ENCODE data around the gene NOSIP. TPM values are rescaled to one million over a fixed set of nuclear protein-coding genes. Genes with fewer than 3 reads are reported as not detected.

The NOSIP gene
- polyA plus RNA-seq, 2 donors = 57.9 to 61.8 TPM

DNA sequence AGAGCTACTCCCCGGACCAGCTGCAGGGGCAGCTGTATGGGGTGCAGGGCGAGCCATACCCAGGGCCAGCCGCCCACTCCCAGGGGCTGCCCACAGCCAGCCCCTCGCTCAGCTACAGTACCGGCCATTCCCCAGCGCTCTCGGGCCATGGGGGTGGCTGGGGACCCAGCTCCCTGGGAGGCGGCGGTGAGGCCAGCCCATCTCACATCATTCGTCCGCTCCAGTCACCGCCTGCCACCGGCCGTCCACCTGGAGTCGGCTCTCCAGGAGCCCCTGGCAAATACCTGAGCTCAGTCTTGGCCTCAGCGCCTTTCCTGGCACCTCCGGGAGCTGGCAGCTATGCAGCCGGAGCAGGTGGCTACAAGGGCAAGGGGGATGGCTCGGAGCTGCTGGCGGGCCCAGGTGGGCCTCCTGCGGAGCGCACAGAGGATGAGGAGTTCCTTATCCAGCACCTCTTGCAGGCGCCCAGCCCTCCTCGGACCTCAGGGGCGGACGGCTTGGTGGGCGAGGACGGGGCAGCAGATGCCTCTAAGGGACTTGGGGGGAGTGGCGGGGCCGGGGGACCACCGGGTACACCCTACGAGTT, 15.6 kb upstream of the NOSIP start:
- WGBS, 2 donors = 91 to 95% methylated on average over 30 to 32 of the region's 32 CpGs
- Histone ChIP-seq H3K4me1 (ENCODE audit: control insufficient read depth in 2 of 2, insufficient read depth in 2 of 2, low read length in 1 of 2) (peaks cover 3% of the 10 kb centered on the region in 2 donors), H3K36me3 (ENCODE audit: control insufficient read depth in 2 of 2, insufficient read depth in 2 of 2, low read length in 1 of 2) (peaks cover 3 to 37% of the 10 kb centered on the region in 2 donors), H3K4me3 (ENCODE audit: low read depth in 1 of 2, low read length in 2 of 2) (no peak overlapping the region), H3K27ac (ENCODE audit: low read depth in 2 of 2, low read length in 1 of 2) (no peak overlapping the region), H3K27me3 (ENCODE audit: control insufficient read depth in 1 of 2, insufficient read depth in 2 of 2, low read length in 2 of 2) (no peaks in the 10 kb centered on the region), H3K9me3 (ENCODE audit: control insufficient read depth in 2 of 2, insufficient read depth in 1 of 2, low read depth in 1 of 2, low read length in 1 of 2) (no peaks in the 10 kb centered on the region)

DNA sequence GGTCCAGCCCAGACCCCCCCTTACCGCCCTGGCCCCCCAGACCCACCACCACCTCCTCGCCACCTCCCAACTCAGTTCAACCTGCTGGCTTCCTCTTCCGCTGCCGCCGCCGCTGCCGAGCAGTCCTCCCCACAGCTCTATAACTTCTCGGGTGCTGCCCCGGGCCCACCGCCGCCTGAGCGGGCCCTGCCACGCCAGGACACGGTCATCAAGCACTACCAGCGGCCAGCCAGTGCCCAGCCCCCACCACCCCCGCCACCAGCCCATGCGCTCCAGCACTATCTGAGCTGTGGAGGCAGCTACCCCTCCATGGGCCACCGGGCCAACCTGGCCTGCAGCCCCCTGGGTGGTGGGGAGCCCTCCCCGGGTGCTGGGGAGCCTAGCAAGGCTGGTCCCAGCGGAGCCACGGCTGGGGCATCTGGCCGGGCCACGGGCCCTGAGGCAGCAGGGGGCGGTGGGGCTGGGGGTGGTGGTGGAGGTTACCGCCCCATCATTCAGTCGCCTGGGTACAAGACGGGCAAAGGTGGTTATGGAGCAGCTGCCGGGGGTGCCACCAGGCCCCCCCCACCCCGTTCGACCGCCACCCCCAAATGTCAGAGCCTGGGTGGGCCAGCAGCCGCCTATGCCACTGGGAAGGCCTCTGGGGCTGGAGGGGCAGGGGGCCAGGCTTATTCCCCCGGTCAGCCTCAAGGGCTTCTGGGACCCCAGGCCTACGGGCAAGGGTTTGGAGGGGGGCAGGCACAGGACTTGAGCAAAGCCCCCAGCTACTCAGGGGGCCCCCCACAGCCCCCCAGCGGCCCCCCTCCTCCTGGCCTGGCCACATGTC, 14.8 kb upstream of the NOSIP start:
- Histone ChIP-seq H3K36me3 (ENCODE audit: control insufficient read depth in 2 of 2, insufficient read depth in 2 of 2, low read length in 1 of 2) (peaks cover 3 to 37% of the 10 kb centered on the region in 2 donors), H3K9me3 (ENCODE audit: control insufficient read depth in 2 of 2, insufficient read depth in 1 of 2, low read depth in 1 of 2, low read length in 1 of 2) (no peaks in the 10 kb centered on the region), H3K27ac (ENCODE audit: low read depth in 2 of 2, low read length in 1 of 2) (no peak overlapping the region), H3K4me3 (ENCODE audit: low read depth in 1 of 2, low read length in 2 of 2) (no peak overlapping the region), H3K4me1 (ENCODE audit: control insufficient read depth in 2 of 2, insufficient read depth in 2 of 2, low read length in 1 of 2) (peaks cover 3% of the 10 kb centered on the region in 2 donors), H3K27me3 (ENCODE audit: control insufficient read depth in 1 of 2, insufficient read depth in 2 of 2, low read length in 2 of 2) (no peaks in the 10 kb centered on the region)
- WGBS, 2 donors = 88 to 90% methylated on average over 26 to 35 of the region's 35 CpGs

DNA sequence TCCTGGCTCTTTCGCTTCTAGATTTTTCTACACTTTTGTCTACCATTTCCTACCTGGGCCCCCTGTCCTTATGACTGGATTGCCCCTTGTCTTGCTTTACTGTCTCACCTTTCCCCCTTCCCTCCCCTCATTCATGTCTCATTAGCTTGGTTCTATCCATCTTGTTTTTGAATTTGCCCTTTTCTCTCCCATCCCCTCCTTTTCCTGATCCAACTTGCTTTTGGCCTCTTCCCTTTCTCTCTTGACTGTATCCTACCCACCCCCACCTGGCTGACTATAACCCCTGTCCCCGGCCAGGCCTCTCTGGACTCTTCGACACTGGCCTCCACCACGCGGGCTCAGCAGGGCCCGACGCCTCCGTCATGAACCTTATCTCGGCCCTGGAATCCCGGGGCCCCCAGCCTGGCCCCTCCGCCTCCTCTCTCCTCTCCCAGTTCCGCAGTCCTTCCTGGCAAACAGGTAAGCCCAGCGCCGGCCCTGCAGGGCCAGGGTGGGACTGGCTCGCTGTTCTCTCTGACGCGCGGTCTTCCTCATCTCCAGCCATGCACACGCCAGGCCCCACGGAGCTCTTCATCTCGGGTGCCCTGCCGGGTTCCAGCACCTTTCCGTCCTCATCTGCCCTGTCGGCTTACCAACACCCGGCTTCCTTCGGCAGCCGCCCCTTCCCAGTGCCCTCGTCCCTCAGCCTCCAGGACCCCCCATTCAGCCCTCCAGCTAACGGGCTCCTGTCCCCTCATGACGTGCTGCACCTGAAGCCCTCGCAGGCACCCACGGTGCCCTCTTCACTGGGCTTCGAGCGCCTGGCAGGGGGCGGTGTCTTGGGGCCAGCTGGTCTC, 14.0 kb upstream of the NOSIP start:
- Histone ChIP-seq H3K9me3 (ENCODE audit: control insufficient read depth in 2 of 2, insufficient read depth in 1 of 2, low read depth in 1 of 2, low read length in 1 of 2) (no peaks in the 10 kb centered on the region), H3K27me3 (ENCODE audit: control insufficient read depth in 1 of 2, insufficient read depth in 2 of 2, low read length in 2 of 2) (no peaks in the 10 kb centered on the region), H3K4me1 (ENCODE audit: control insufficient read depth in 2 of 2, insufficient read depth in 2 of 2, low read length in 1 of 2) (peaks cover 3% of the 10 kb centered on the region in 2 donors), H3K27ac (ENCODE audit: low read depth in 2 of 2, low read length in 1 of 2) (peak overlapping the region; percentile 63 to 82), H3K36me3 (ENCODE audit: control insufficient read depth in 2 of 2, insufficient read depth in 2 of 2, low read length in 1 of 2) (peaks cover 0 to 29% of the 10 kb centered on the region in 2 donors), H3K4me3 (ENCODE audit: low read depth in 1 of 2, low read length in 2 of 2) (no peak overlapping the region)
- 90 to 91% methylated on average over 33 to 35 of the region's 35 CpGs for WGBS, 2 donors

DNA sequence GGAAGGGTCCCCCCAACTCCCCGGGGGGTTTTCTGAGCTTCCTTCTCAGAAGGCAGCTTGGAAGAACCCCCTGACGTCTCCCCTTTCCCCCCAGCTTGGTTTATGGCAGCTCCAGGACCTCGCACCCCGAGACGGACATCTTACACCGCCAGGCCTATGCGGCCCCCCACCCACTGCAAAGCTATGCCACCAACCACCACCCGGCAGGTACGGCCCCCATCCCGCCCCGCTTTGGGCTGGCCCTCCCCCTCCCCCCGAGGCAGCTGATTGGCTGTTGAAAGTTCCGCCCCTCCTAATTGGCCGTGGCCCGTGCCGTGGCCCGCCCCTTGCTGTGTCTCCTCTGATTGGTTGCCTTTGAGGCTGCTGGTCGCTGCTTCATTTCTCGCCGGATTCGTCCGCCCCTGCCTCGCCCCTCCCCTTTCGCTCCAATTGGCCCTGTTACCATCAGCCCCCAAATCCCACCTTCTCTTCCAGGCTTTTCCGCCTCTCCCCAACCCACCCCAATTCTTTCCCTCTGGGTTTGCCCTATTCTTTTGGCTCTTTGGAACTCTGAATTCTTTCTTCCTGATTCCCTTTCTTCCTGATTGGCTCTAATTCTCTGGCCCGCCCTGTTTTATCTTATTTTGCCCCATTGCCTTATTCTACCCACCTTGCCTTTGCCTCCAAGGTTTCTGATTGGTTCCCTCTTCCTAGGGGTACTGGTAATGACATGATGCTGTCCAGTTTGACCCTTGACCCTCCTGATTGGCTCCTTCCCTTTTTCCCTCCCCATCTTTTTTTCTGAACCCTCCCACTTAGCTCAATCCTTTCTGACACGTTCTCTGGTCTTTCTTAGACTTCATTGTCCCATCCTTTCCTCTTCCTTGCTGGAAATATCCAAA, 13.1 kb upstream of the NOSIP start:
- Histone ChIP-seq H3K4me1 (ENCODE audit: control insufficient read depth in 2 of 2, insufficient read depth in 2 of 2, low read length in 1 of 2) (peaks cover 3% of the 10 kb centered on the region in 2 donors), H3K9me3 (ENCODE audit: control insufficient read depth in 2 of 2, insufficient read depth in 1 of 2, low read depth in 1 of 2, low read length in 1 of 2) (no peaks in the 10 kb centered on the region), H3K36me3 (ENCODE audit: control insufficient read depth in 2 of 2, insufficient read depth in 2 of 2, low read length in 1 of 2) (peaks cover 0 to 26% of the 10 kb centered on the region in 2 donors), H3K4me3 (ENCODE audit: low read depth in 1 of 2, low read length in 2 of 2) (peak overlapping the region; percentile 36 to 77), H3K27ac (ENCODE audit: low read depth in 2 of 2, low read length in 1 of 2) (peak overlapping the region; percentile 92 to 96), H3K27me3 (ENCODE audit: control insufficient read depth in 1 of 2, insufficient read depth in 2 of 2, low read length in 2 of 2) (no peaks in the 10 kb centered on the region)
- 6 to 8% methylated on average over 19 to 27 of the region's 27 CpGs for WGBS, 2 donors

DNA sequence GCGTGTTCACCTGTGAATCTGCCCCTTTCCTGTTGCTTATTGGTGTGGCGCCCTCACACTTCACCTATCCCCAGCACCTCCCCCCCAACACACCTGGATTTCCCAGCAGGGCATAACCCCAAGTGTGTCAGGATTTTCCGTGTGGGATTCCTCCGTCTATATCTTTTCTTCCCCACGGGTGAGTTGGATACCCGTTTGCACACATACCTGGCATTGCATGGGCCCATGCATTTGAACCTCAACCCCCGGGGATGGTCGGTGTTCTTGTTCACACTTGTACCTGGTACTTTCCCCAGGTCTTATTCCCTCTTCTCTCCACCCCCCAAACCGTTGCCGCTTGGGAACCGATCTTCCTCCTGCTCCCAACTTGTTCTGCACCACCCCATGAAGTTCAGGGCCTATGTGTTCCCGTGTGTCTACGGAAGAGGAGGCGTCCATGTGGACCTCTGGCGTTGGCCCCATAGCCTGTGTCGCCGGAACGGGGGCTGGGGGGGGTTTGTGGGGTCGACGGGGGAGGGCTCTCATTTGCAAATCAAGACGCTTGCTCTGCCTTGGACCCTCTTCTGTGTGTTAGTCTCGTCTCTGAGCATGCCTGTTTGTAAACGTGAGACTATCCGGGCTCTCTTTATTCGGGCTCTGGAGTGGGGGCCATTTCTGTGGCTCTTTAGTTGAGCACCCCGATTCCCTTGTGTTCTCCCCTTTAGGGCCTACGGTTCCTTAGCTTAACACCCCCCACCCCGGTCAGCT, 12.3 kb upstream of the NOSIP start:
- peaks cover 3% of the 10 kb centered on the region in 2 donors for H3K4me1 ChIP-seq (ENCODE audit: control insufficient read depth in 2 of 2, insufficient read depth in 2 of 2, low read length in 1 of 2)

DNA sequence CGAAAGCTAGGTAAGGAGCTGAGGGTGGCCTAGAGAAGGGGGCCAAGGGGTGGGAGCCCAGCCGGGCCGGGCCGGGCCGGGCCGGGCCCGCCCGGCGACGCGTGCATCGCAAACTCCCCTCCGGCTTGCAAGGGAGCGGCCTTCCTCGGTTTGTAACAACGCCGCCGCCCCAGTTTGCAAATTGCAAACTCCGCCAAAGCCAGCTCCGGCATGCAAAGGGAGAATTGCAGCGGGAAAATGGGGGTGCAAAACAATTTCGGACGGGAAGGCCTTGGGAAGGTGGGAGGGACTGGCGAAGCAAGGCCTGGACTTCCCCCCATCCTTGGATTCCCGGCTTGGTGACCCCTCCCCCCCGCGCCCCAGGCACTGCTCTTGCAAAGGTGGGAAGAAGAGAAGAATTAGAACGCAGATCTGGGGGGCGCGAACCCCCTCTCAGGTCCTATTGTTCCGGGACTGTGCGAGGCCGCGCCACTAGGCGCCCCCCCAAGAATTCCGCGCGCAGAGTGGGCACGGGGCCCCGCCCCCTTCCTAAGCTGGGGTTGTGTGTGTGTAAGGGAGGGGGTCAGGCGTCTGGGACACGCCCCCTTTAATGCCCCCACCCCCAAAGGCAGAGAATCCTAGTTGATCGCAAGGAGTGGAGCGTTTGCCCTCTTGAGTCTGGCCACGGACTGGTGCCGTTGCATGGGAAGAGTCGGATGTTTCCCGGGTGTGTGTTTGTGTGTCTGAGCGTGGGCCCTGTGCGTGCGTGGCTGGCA, 11.6 kb upstream of the NOSIP start:
- 0 to 1% methylated on average over 39 to 51 of the region's 51 CpGs for WGBS, 2 donors
- Histone ChIP-seq H3K4me1 (ENCODE audit: control insufficient read depth in 2 of 2, insufficient read depth in 2 of 2, low read length in 1 of 2) (peaks cover 3% of the 10 kb centered on the region in 2 donors), H3K4me3 (ENCODE audit: low read depth in 1 of 2, low read length in 2 of 2) (peak overlapping the region; percentile 68 to 77), H3K9me3 (ENCODE audit: control insufficient read depth in 2 of 2, insufficient read depth in 1 of 2, low read depth in 1 of 2, low read length in 1 of 2) (no peaks in the 10 kb centered on the region), H3K27ac (ENCODE audit: low read depth in 2 of 2, low read length in 1 of 2) (peak overlapping the region; percentile 92 to 96), H3K27me3 (ENCODE audit: control insufficient read depth in 1 of 2, insufficient read depth in 2 of 2, low read length in 2 of 2) (no peaks in the 10 kb centered on the region), H3K36me3 (ENCODE audit: control insufficient read depth in 2 of 2, insufficient read depth in 2 of 2, low read length in 1 of 2) (peaks cover 0 to 20% of the 10 kb centered on the region in 2 donors)

More for the DNA sequence above, 12.3 kb upstream of the NOSIP start:
- H3K4me3 ChIP-seq (ENCODE audit: low read depth in 1 of 2, low read length in 2 of 2) = peak overlapping the region; percentile 68 to 77
- WGBS, 2 donors = 4% methylated on average over 28 of the region's 28 CpGs
- peaks cover 0 to 26% of the 10 kb centered on the region in 2 donors for H3K36me3 ChIP-seq (ENCODE audit: control insufficient read depth in 2 of 2, insufficient read depth in 2 of 2, low read length in 1 of 2)
- H3K27ac ChIP-seq (ENCODE audit: low read depth in 2 of 2, low read length in 1 of 2) = peak overlapping the region; percentile 92 to 96
- no peaks in the 10 kb centered on the region for H3K9me3 ChIP-seq (ENCODE audit: control insufficient read depth in 2 of 2, insufficient read depth in 1 of 2, low read depth in 1 of 2, low read length in 1 of 2)
- no peaks in the 10 kb centered on the region for H3K27me3 ChIP-seq (ENCODE audit: control insufficient read depth in 1 of 2, insufficient read depth in 2 of 2, low read length in 2 of 2)

DNA sequence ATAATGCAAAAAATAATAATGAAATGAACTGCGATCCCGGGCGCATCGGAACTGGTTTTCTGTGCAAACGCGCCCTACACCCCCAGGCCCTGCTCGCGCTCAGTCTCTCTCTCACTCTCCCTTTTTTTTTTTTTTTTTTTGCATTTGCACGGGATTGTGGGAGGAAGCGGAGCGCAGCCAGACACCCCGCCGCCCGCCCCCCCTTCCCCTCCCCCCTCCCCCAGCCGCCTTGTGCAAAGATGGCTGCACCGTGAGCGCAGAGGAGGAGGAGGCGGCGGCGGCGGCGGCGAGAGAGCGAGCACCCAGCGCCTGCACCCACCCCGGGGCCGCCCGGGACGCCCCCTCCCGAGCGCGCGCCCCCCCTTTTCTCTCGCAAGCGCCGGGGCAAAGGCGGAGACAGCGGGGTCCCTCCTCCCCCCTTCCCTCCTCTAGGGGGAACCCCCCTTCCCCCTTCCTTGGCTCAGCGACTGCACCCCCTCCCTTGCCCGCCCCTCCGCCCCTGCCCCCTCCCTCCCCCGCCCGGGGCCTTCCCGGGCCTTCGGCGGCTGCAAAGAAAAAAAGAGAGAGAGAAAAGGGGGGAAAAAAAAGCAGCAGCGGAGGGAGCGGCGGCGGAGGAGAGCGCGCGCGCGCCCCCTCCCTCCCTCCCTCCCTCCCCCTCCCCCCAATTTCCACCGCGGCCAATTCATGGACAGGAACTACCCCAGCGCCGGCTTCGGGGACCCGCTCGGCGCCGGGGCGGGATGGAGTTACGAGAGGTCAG, 10.8 kb upstream of the NOSIP start, which contains the start of gene PRR12:
TSS of gene PRR12 (plus strand) at position 212 of the 760 bp plus-strand sequence. CDS start at position 685, 473 bp downstream.
- peak within 1 kb of the TSS; percentile 92 to 96 for H3K27ac ChIP-seq (ENCODE audit: low read depth in 2 of 2, low read length in 1 of 2)
- H3K27me3 ChIP-seq (ENCODE audit: control insufficient read depth in 1 of 2, insufficient read depth in 2 of 2, low read length in 2 of 2) = no peaks in the 10 kb centered on the region
- peaks cover 0 to 12% of the 10 kb centered on the region in 2 donors for H3K36me3 ChIP-seq (ENCODE audit: control insufficient read depth in 2 of 2, insufficient read depth in 2 of 2, low read length in 1 of 2)
- no peaks in the 10 kb centered on the region for H3K9me3 ChIP-seq (ENCODE audit: control insufficient read depth in 2 of 2, insufficient read depth in 1 of 2, low read depth in 1 of 2, low read length in 1 of 2)
- 0% methylated on average over 24 to 51 of the region's 66 CpGs for WGBS, 2 donors
- H3K4me3 ChIP-seq (ENCODE audit: low read depth in 1 of 2, low read length in 2 of 2) = peak within 1 kb of the TSS; percentile 68 to 77
- H3K4me1 ChIP-seq (ENCODE audit: control insufficient read depth in 2 of 2, insufficient read depth in 2 of 2, low read length in 1 of 2) = peaks cover 3% of the 10 kb centered on the region in 2 donors

Measured in esophagus (tissue), 2 donors.